Measurements from ENCODE around the gene SRP19.

SRP19 gene

GRCh38 chr5:112860929-112861637, at the start of gene SRP19:
SRP19 (plus strand) TSS chr5:112861287; CDS start chr5:112861377, 90 bp downstream.
- Histone ChIP-seq H3K36me3 (peaks cover 37% of the 10 kb centered on the region), H3K4me3 (ENCODE audit: low read depth, low read length) (peak within 1 kb of the TSS; percentile 83), H3K27me3 (ENCODE audit: insufficient read depth, low read depth, severe bottlenecking) (no peaks in the 10 kb centered on the region), H3K9me3 (ENCODE audit: severe bottlenecking) (no peaks in the 10 kb centered on the region), H3K27ac (peak within 1 kb of the TSS; percentile 81)
- DNase-seq = peak; percentile 95
- TF ChIP-seq CTCF (IDR thresholded peaks at IDR 0.05; ENCODE audit: low read depth, low read length) = no peak

GRCh38 chr5:112812549-112812948, 48.5 kb upstream of the SRP19 start:
- no peak overlapping the region for H3K27ac ChIP-seq
- no peak for DNase-seq
- no peak overlapping the region for H3K4me3 ChIP-seq (ENCODE audit: low read depth, low read length)
- peaks cover 14% of the 10 kb centered on the region for H3K36me3 ChIP-seq
- TF ChIP-seq CTCF (IDR thresholded peaks at IDR 0.05; ENCODE audit: low read depth, low read length) = no peak
- peaks cover 3% of the 10 kb centered on the region for H3K9me3 ChIP-seq (ENCODE audit: severe bottlenecking)
- no peaks in the 10 kb centered on the region for H3K27me3 ChIP-seq (ENCODE audit: insufficient read depth, low read depth, severe bottlenecking)

GRCh38 chr5:112820246-112820645, 40.8 kb upstream of the SRP19 start:
- TF ChIP-seq CTCF (IDR thresholded peaks at IDR 0.05; ENCODE audit: low read depth, low read length) = no peak
- no peak for DNase-seq
- no peak overlapping the region for H3K4me3 ChIP-seq (ENCODE audit: low read depth, low read length)
- H3K9me3 ChIP-seq (ENCODE audit: severe bottlenecking) = no peaks in the 10 kb centered on the region
- H3K36me3 ChIP-seq = peaks cover 34% of the 10 kb centered on the region
- no peaks in the 10 kb centered on the region for H3K27me3 ChIP-seq (ENCODE audit: insufficient read depth, low read depth, severe bottlenecking)
- no peak overlapping the region for H3K27ac ChIP-seq

GRCh38 chr5:112822456-112822855, 38.6 kb upstream of the SRP19 start:
- Histone ChIP-seq H3K27me3 (ENCODE audit: insufficient read depth, low read depth, severe bottlenecking) (no peaks in the 10 kb centered on the region), H3K27ac (no peak overlapping the region), H3K4me3 (ENCODE audit: low read depth, low read length) (no peak overlapping the region), H3K36me3 (peaks cover 25% of the 10 kb centered on the region), H3K9me3 (ENCODE audit: severe bottlenecking) (no peaks in the 10 kb centered on the region)
- DNase-seq = no peak
- TF ChIP-seq CTCF (IDR thresholded peaks at IDR 0.05; ENCODE audit: low read depth, low read length) = no peak

GRCh38 chr5:112823181-112823580, 37.9 kb upstream of the SRP19 start:
- Histone ChIP-seq H3K4me3 (ENCODE audit: low read depth, low read length) (no peak overlapping the region), H3K27ac (no peak overlapping the region), H3K36me3 (peaks cover 32% of the 10 kb centered on the region), H3K9me3 (ENCODE audit: severe bottlenecking) (no peaks in the 10 kb centered on the region), H3K27me3 (ENCODE audit: insufficient read depth, low read depth, severe bottlenecking) (no peaks in the 10 kb centered on the region)
- no peak for TF ChIP-seq CTCF (IDR thresholded peaks at IDR 0.05; ENCODE audit: low read depth, low read length)
- DNase-seq = no peak

- DNase-seq = no peak
- H3K27ac ChIP-seq = no peak overlapping the region
- H3K27me3 ChIP-seq (ENCODE audit: insufficient read depth, low read depth, severe bottlenecking) = no peaks in the 10 kb centered on the region
- no peaks in the 10 kb centered on the region for H3K9me3 ChIP-seq (ENCODE audit: severe bottlenecking)
- TF ChIP-seq CTCF (IDR thresholded peaks at IDR 0.05; ENCODE audit: low read depth, low read length) = no peak
- H3K4me3 ChIP-seq (ENCODE audit: low read depth, low read length) = no peak overlapping the region
- H3K36me3 ChIP-seq = peaks cover 34% of the 10 kb centered on the region
Observed at GRCh38 chr5:112823656-112824055, 37.4 kb upstream of the SRP19 start.

All from WERI-Rb-1 (cell line).